Small intestine (tissue), 7 donors: ENCODE results near the gene GREB1L. TPM values are rescaled to one million over a fixed set of nuclear protein-coding genes. Genes with fewer than 3 reads are reported as not detected.
A peak's percentile ranks its signal among the peaks of the same experiment; 100 is the strongest.

Experiments
- DNase-seq, 2 donors: peaks; one replicate each; pipeline versions ENCODE4 v3.0.0 to v3.0.0-alpha.2; 2013
- FAIRE-seq: peaks from 2 replicates; lab custom pipeline; 2012; peaks lifted over from hg19 to GRCh38; lab: Jason Lieb, UNC
- H3K27ac ChIP-seq, 3 donors: one replicate each; pipeline ENCODE4 v1.5.1; 2013; ENCODE audit warnings: low read length in 2 of 3, mild to moderate bottlenecking in 2 of 3, control low read depth in 1 of 3, inconsistent platforms in 1 of 3, low read depth in 1 of 3, moderate library complexity in 1 of 3
- H3K27me3 ChIP-seq, 3 donors: one replicate each; pipeline ENCODE4 v1.6.1; 2013; ENCODE audit warnings: low read length in 3 of 3, inconsistent platforms in 1 of 3; ENCODE audit not compliant: control insufficient read depth in 3 of 3, insufficient read depth in 3 of 3
- H3K36me3 ChIP-seq, 3 donors: one replicate each; pipeline ENCODE4 v1.6.1; 2013; ENCODE audit warnings: low read length in 3 of 3, inconsistent platforms in 1 of 3, low read depth in 1 of 3, mild to moderate bottlenecking in 1 of 3, moderate library complexity in 1 of 3; ENCODE audit not compliant: control insufficient read depth in 3 of 3, insufficient read depth in 2 of 3
- H3K4me1 ChIP-seq, 3 donors: one replicate each; pipeline ENCODE4 v1.6.1; 2013; ENCODE audit warnings: low read length in 2 of 3, inconsistent platforms in 1 of 3, low read depth in 1 of 3, mild to moderate bottlenecking in 1 of 3, moderate library complexity in 1 of 3; ENCODE audit not compliant: control insufficient read depth in 3 of 3, insufficient read depth in 2 of 3
- H3K4me3 ChIP-seq, 3 donors: one replicate each; pipeline ENCODE4 v1.5.1; 2013; ENCODE audit warnings: low read length in 3 of 3, control low read depth in 1 of 3, inconsistent platforms in 1 of 3, low read depth in 1 of 3, mild to moderate bottlenecking in 1 of 3, moderate library complexity in 1 of 3
- H3K9me3 ChIP-seq, 2 donors: one replicate each; pipeline ENCODE4 v1.6.1; 2013; ENCODE audit warnings: low read depth in 1 of 2, low read length in 1 of 2; ENCODE audit not compliant: control insufficient read depth in 2 of 2, insufficient read depth in 1 of 2
- WGBS, 3 donors: extraction: QIAGEN DNeasy Blood & Tissue Kit; methylation state at CpG; one replicate each; pipeline ENCODE4 v1.1.7; 2013; 5-methylcytosine and 5-hydroxymethylcytosine counted together
- polyA plus RNA-seq, 4 donors: library from polyadenylated mRNA; stranded (reverse) in 3 of 4; unstranded in 1 of 4; fragments of 200-250 nt in 3 of 4; fragments of 120-200 nt in 1 of 4; gene quantifications; one replicate each; pipeline versions ENCODE4 v1.2.1 to v1.2.3, GENCODE V29; 2013
- donor health status: healthy with polysubstance abuse.
- donor health status: control.
- donor health status: control.
- donor health status: Bipolar disorder and iron deficiency.
- donor health status: healthy.

The GREB1L gene
- polyA plus RNA-seq, 4 donors = under 0.01 to 2.4 (median 0.52) TPM; not detected in 1

DNA sequence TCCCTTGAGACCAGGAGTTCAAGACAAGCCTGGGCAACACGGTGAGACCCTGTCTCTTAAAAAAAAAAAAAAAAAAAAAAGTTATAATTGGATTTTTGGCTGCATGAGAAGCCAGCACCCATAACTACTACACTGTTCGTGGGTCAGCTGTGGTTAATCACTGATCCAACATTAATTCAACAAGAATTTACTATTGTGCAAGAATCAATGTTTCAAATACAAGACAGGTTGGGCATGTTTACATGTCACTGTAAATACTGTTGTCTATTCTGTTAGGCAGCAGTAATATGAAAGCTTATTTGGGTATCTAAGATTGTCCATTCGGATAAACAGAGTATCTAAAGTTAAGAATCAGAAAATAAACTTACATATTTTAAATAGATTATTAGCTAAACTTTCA lies 296.2 kb downstream of the GREB1L start:
- no peak overlapping the region for H3K27ac ChIP-seq
- peaks cover 0 to 33% (median 2%) of the 10 kb centered on the region in 3 donors for H3K36me3 ChIP-seq

DNA sequence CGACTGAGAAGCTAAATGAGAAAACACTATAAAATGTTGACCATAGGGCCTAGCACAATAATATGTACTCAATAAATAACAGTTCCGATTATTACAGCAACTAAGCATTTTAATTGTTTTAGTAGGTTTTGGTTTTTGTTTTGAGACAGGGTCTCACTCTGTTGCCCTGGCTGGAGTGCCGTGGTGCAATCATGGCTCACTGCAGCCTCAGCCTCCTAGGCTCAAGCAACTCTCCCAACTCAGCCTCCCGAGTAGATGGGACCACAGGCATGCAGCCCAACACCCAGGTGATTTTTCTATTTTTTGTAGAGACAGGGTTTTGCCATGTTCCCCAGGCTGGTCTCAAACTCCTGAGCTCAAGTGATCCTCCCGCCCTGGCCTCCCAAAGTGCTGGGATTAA lies 304.4 kb downstream of the GREB1L start:
- Histone ChIP-seq H3K27ac (no peak overlapping the region), H3K9me3 (no peaks in the 10 kb centered on the region), H3K4me3 (no peak overlapping the region), H3K4me1 (no peaks in the 10 kb centered on the region), H3K27me3 (no peaks in the 10 kb centered on the region), H3K36me3 (peaks cover 0 to 27% (median 0%) of the 10 kb centered on the region in 3 donors)
- FAIRE-seq (no peak), DNase-seq (no peak)
- WGBS, 3 donors = 88 to 95% (median 95%) methylated on average over 5 of the region's 5 CpGs

More for the DNA sequence above, 296.2 kb downstream of the GREB1L start:
- Histone ChIP-seq H3K9me3 (no peaks in the 10 kb centered on the region), H3K4me3 (no peak overlapping the region), H3K4me1 (no peaks in the 10 kb centered on the region), H3K27me3 (no peaks in the 10 kb centered on the region)
- 92 to 96% (median 94%) methylated on average over 3 of the region's 3 CpGs for WGBS, 3 donors
- no peak for DNase-seq
- no peak for FAIRE-seq

DNA sequence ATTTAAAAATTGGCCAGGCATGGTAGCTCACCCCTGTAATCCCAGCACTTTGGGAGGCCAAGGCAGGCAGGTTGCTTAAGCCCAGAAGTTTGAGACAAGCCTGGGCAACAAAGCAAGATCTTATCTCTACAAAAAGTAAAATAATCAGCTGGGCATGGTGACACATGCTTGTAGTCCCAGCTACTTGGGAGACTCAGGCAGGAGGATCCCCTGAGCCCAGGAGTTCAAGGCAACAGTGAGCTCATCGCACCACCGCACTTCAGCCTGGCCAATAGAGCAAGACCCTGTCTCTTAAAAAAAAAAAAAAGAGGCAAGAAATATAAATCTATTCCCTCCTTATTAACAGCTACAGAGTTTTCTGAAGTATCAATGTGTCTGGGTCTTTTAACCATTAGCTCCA lies 306.6 kb downstream of the GREB1L start:
- DNase-seq (no peak), FAIRE-seq (no peak)
- WGBS, 3 donors = 93 to 100% (median 94%) methylated on average over 2 of the region's 2 CpGs
- Histone ChIP-seq H3K4me1 (no peaks in the 10 kb centered on the region), H3K9me3 (no peaks in the 10 kb centered on the region), H3K27ac (no peak overlapping the region), H3K4me3 (no peak overlapping the region), H3K36me3 (peaks cover 0 to 33% (median 0%) of the 10 kb centered on the region in 3 donors), H3K27me3 (no peaks in the 10 kb centered on the region)

DNA sequence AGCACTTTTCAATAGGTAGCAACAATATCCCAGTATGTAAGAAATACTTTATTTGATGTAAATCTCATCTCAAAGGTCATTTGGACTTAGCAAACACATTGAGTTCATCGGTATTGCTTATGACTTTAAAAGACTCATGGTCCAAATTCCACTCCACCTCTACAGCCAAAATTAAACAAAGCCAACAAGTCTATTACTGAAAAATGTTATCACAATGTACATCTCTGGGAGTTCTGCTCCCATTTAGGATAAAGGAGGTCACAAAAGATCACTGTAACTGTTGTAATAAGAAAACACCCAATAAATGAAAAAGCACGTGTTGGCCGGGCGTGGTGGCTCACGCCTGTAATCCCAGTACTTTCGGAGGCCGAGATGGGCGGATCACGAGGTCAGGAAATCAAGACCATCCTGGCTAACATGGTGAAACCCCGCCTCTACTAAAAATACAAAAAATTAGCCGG lies 308.5 kb downstream of the GREB1L start:
- H3K9me3 ChIP-seq = no peaks in the 10 kb centered on the region
- no peaks in the 10 kb centered on the region for H3K4me1 ChIP-seq
- peak; percentile 15 to 38 for DNase-seq
- 64 to 79% (median 79%) methylated on average over 10 to 11 of the region's 11 CpGs for WGBS, 3 donors
- no peaks in the 10 kb centered on the region for H3K27me3 ChIP-seq
- no peak overlapping the region for H3K4me3 ChIP-seq
- no peak overlapping the region for H3K27ac ChIP-seq
- H3K36me3 ChIP-seq = peaks cover 0 to 34% (median 2%) of the 10 kb centered on the region in 3 donors
- no peak for FAIRE-seq

DNA sequence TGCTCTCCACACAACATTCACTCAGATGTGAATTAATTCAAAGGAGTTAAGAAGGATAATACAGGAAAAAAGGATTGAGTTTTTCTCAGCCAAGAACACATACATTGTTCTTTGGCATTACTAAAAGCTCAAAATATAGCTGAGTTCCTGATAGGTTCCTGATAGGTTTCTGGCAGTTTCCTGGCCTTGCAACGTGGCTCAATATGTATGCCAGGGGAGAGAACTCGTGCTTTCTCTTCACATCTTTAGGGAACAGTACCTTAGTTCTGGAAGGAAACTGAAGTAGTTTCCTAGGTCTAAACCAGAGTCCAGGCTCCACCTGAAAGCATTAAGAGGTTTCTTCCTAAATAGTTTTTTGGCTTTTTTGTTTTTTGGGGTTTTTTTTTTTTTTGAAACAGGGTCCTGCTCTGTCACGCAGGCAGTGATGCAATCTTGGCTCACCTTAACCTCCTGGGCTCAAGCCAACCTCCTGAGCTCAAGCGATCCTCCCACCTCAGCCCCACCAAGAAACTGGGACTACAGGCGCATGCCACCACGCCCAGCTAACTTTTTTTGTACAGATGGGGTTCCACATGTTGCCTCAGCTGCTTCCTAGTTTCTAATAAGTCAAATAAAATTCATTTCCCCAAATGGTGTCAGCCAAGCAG lies 315.7 kb downstream of the GREB1L start:
- Histone ChIP-seq H3K27ac (no peak overlapping the region), H3K36me3 (peaks cover 3 to 45% (median 6%) of the 10 kb centered on the region in 3 donors), H3K4me3 (no peak overlapping the region), H3K4me1 (no peaks in the 10 kb centered on the region), H3K27me3 (no peaks in the 10 kb centered on the region), H3K9me3 (no peaks in the 10 kb centered on the region)
- no peak for DNase-seq
- 83 to 89% (median 87%) methylated on average over 6 of the region's 6 CpGs for WGBS, 3 donors
- FAIRE-seq = no peak

DNA sequence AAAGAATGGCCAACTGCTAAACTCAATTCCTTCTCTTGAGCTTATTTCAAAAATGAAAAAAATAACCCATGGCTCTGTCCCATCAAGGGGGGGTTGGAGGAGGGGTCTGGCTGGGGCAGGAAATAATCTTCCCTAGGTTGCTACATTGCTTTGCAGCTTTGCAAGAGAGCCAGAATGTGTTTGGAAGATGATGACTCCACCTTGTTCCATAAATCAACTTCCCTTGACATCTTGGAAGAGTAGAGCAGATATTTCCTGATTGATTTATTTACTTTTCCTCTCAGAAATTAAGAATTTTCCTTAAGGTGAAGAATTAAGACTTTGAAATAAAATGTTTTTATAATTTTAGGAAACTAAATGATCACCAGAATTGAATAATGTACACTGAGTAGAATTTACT lies 317.2 kb downstream of the GREB1L start:
- Histone ChIP-seq H3K27me3 (no peaks in the 10 kb centered on the region), H3K4me3 (no peak overlapping the region), H3K4me1 (no peaks in the 10 kb centered on the region), H3K9me3 (no peaks in the 10 kb centered on the region), H3K36me3 (peaks cover 5 to 44% (median 9%) of the 10 kb centered on the region in 3 donors), H3K27ac (no peak overlapping the region)
- FAIRE-seq = no peak
- no peak for DNase-seq

DNA sequence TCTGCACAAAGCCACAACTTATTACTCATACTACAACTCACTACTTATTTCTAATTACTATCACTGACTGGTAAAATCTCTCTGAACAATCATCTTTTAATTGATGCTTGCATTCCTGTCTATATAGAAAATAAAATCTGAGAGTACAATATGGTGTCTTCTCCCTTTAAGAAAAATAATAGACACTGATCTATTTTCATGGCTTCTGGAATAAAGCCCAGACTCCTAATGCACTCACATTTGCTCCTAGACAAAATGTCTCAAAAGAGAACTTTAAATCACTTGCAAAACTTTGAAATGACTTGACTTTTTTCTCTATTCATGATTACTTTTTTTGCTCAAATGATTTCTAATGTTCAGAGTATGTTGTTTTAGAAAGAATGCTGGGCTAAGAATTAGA lies 329.7 kb downstream of the GREB1L start:
- H3K4me3 ChIP-seq = no peak overlapping the region
- no peak for DNase-seq
- H3K27ac ChIP-seq = no peak overlapping the region
- no peaks in the 10 kb centered on the region for H3K27me3 ChIP-seq
- no peaks in the 10 kb centered on the region for H3K9me3 ChIP-seq
- FAIRE-seq = no peak
- H3K36me3 ChIP-seq = peaks cover 0 to 21% (median 21%) of the 10 kb centered on the region in 3 donors
- no peaks in the 10 kb centered on the region for H3K4me1 ChIP-seq
